HepG2 (cell line): ENCODE measurements around the gene LECT2.

Experiments used
- EP300 ChIP-seq, 3 experiments: sonication (generic) in 1 of 3; formaldehyde crosslinking in 1 of 3; IDR thresholded peaks; 2 replicates each; pipeline versions ENCODE4 v1.5.1 to v1.6.1; 2011 to 2020; ENCODE audit warnings: low read depth in 2 of 3, low read length in 2 of 3, borderline replicate concordance in 1 of 3, improper control_type of control experiment in 1 of 3, mild to moderate bottlenecking in 1 of 3, missing genetic modification reagents in 1 of 3, moderate library complexity in 1 of 3
- HOXA9 ChIP-seq: sonication (generic); formaldehyde crosslinking; IDR thresholded peaks from 2 replicates; pipeline ENCODE4 v1.8.1; 2022; ENCODE audit warnings: missing genetic modification reagents, mild to moderate bottlenecking, moderate library complexity, borderline replicate concordance
- POLR2A ChIP-seq, 2 experiments: IDR thresholded peaks; 2 replicates each; pipeline ENCODE4 v1.6.1; 2011; ENCODE audit warnings: low read depth in 2 of 2, low read length in 2 of 2, mild to moderate bottlenecking in 1 of 2, moderate library complexity in 1 of 2; ENCODE audit not compliant: insufficient read depth in 1 of 2
- SOX6 ChIP-seq, 2 experiments: fragments of 450-650 bp in 1 of 2; sonication (generic) in 1 of 2; formaldehyde crosslinking in 1 of 2; IDR thresholded peaks; 2 replicates each; pipeline versions ENCODE4 v1.4.0 to v1.6.1; 2017 to 2020; ENCODE audit warnings: antibody characterized with exemption in 1 of 2, mild to moderate bottlenecking in 1 of 2, missing genetic modification reagents in 1 of 2
- ZFP36 ChIP-seq: fragments of 150-350 bp; IDR thresholded peaks from 2 replicates; pipeline ENCODE4 v1.6.1; 2018; ENCODE audit warnings: borderline replicate concordance, low read length, low read depth; ENCODE audit not compliant: partially characterized antibody
- ZNF709 ChIP-seq: sonication (generic); formaldehyde crosslinking; IDR thresholded peaks from 2 replicates; pipeline ENCODE4 v1.5.0; 2020; ENCODE audit warnings: mild to moderate bottlenecking, missing genetic modification reagents
- TF ChIP-seq, protein P1 (sequence below): IDR thresholded peaks from 2 replicates; pipeline ENCODE4 v1.6.1; 2016; ENCODE audit warnings: missing genetic modification reagents, missing compliant biosample characterization
- TF ChIP-seq, protein P2 (sequence below): IDR thresholded peaks from 2 replicates; pipeline ENCODE4 v1.6.1; 2016; ENCODE audit warnings: low read depth, borderline replicate concordance
- TF ChIP-seq, protein P3 (sequence below): sonication (generic); formaldehyde crosslinking; IDR thresholded peaks from 2 replicates; pipeline ENCODE4 v1.5.0; 2020; ENCODE audit warnings: missing genetic modification reagents, mild to moderate bottlenecking, borderline replicate concordance

DNA sequence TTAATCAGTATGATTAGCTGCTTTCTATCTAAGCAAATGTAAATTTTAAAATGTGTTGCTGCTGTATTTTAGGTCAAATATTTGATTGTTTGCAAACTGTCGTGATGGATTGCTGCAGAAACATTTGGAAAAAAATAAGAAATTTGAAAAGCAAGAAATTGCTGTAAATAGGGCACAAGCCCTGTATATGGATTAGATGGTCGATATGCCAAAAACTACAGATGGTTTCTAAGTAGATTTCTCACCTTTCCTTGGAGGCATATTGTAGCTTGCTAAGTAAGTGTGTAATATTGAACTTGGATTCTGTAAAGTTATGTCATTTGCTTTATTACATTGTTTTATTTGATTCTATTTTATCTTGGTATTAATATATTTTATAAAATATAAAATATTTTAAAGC lies 13.1 kb downstream of the LECT2 start:
- TF ChIP-seq SOX6 (IDR thresholded peaks at IDR 0.05) (no peak), SOX6 (CRISPR knock-in tag; IDR thresholded peaks at IDR 0.05) (no peak), ZFP36 (no peak), HOXA9 (CRISPR knock-in tag) (no peak), POLR2A (IDR thresholded peaks at IDR 0.05; ENCODE audit: insufficient read depth in 1 of 2, low read depth in 2 of 2, low read length in 2 of 2) (no peak), EP300 (IDR thresholded peaks at IDR 0.05; ENCODE audit: low read depth in 2 of 2, low read length in 2 of 2) (no peak), EP300 (CRISPR knock-in tag; IDR thresholded peaks at IDR 0.05; ENCODE audit: borderline replicate concordance) (no peak), ZNF709 (CRISPR knock-in tag) (no peak)
- TF ChIP-seq, protein P1, sequence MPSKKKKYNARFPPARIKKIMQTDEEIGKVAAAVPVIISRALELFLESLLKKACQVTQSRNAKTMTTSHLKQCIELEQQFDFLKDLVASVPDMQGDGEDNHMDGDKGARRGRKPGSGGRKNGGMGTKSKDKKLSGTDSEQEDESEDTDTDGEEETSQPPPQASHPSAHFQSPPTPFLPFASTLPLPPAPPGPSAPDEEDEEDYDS (CRISPR knock-in tag): no peak
- TF ChIP-seq, protein P2, sequence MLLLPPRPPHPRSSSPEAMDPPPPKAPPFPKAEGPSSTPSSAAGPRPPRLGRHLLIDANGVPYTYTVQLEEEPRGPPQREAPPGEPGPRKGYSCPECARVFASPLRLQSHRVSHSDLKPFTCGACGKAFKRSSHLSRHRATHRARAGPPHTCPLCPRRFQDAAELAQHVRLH (CRISPR knock-in tag): no peak
- TF ChIP-seq, protein P3, sequence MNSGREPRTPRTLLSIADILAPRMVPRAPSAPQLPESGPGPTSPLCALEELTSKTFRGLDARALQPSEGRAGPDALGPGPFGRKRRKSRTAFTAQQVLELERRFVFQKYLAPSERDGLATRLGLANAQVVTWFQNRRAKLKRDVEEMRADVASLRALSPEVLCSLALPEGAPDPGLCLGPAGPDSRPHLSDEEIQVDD (CRISPR knock-in tag): no peak
